ENCODE results near the gene IL1RAPL2.
A peak's percentile ranks its signal among the peaks of the same experiment; 100 is the strongest.

Gene IL1RAPL2

GRCh38 chrX:105267167-105267566 is 701.2 kb downstream of the IL1RAPL2 start:
- no peak for DNase-seq (ENCODE audit: low read depth)

- no peak for DNase-seq (ENCODE audit: low read depth)
These were observed 703.4 kb downstream of the IL1RAPL2 start for GRCh38 chrX:105269386-105269785.

GRCh38 chrX:105273326-105273725 is 707.3 kb downstream of the IL1RAPL2 start:
- DNase-seq (ENCODE audit: low read depth) = no peak

- no peak for DNase-seq (ENCODE audit: low read depth)
These were observed 708.1 kb downstream of the IL1RAPL2 start for GRCh38 chrX:105274091-105274490.

- DNase-seq (ENCODE audit: low read depth) = no peak
These were observed 711.1 kb downstream of the IL1RAPL2 start for GRCh38 chrX:105277132-105277531.

- peak; percentile 1 for DNase-seq (ENCODE audit: low read depth)
These were observed 716.1 kb downstream of the IL1RAPL2 start for GRCh38 chrX:105282077-105282476.

- peak; percentile 31 for DNase-seq (ENCODE audit: low read depth)
These were observed 731.0 kb downstream of the IL1RAPL2 start for GRCh38 chrX:105297041-105297440.

GRCh38 chrX:105299286-105299685 is 733.3 kb downstream of the IL1RAPL2 start:
- no peak for DNase-seq (ENCODE audit: low read depth)

GRCh38 chrX:105302246-105302645 is 736.2 kb downstream of the IL1RAPL2 start:
- DNase-seq (ENCODE audit: low read depth) = no peak

- DNase-seq (ENCODE audit: low read depth) = peak; percentile 37
These were observed 741.8 kb downstream of the IL1RAPL2 start for GRCh38 chrX:105307762-105308161.

GRCh38 chrX:105313596-105313995 is 747.6 kb downstream of the IL1RAPL2 start:
- peak; percentile 41 for DNase-seq (ENCODE audit: low read depth)

GRCh38 chrX:105314458-105314857 is 748.5 kb downstream of the IL1RAPL2 start:
- DNase-seq (ENCODE audit: low read depth) = peak; percentile 69

GRCh38 chrX:105315248-105315647 is 749.2 kb downstream of the IL1RAPL2 start:
- peak; percentile 56 for DNase-seq (ENCODE audit: low read depth)

GRCh38 chrX:105317117-105317516 is 751.1 kb downstream of the IL1RAPL2 start:
- DNase-seq (ENCODE audit: low read depth) = no peak

- DNase-seq (ENCODE audit: low read depth) = peak; percentile 62
These were observed 757.9 kb downstream of the IL1RAPL2 start for GRCh38 chrX:105323928-105324327.

- DNase-seq (ENCODE audit: low read depth) = no peak
These were observed 762.8 kb downstream of the IL1RAPL2 start for GRCh38 chrX:105328773-105329172.

GRCh38 chrX:105331244-105331643 is 765.2 kb downstream of the IL1RAPL2 start:
- peak; percentile 70 for DNase-seq (ENCODE audit: low read depth)

GRCh38 chrX:105347373-105347772 is 781.4 kb downstream of the IL1RAPL2 start:
- DNase-seq (ENCODE audit: low read depth) = no peak

GRCh38 chrX:105349476-105349875 is 783.5 kb downstream of the IL1RAPL2 start:
- DNase-seq (ENCODE audit: low read depth) = peak; percentile 4

GRCh38 chrX:105375816-105376215 is 809.8 kb downstream of the IL1RAPL2 start:
- peak; percentile 87 for DNase-seq (ENCODE audit: low read depth)

- DNase-seq (ENCODE audit: low read depth) = no peak
These were observed 858.7 kb downstream of the IL1RAPL2 start for GRCh38 chrX:105424729-105425128.

- DNase-seq (ENCODE audit: low read depth) = peak; percentile 3
These were observed 885.4 kb downstream of the IL1RAPL2 start for GRCh38 chrX:105451401-105451800.

- DNase-seq (ENCODE audit: low read depth) = no peak
These were observed 892.8 kb downstream of the IL1RAPL2 start for GRCh38 chrX:105458846-105459245.

- peak; percentile 74 for DNase-seq (ENCODE audit: low read depth)
These were observed 894.4 kb downstream of the IL1RAPL2 start for GRCh38 chrX:105460376-105460775.

GRCh38 chrX:105461016-105461415 is 895.0 kb downstream of the IL1RAPL2 start:
- DNase-seq (ENCODE audit: low read depth) = peak; percentile 36
